Measurements from ENCODE around the gene FBXL22.

Gene FBXL22

DNA sequence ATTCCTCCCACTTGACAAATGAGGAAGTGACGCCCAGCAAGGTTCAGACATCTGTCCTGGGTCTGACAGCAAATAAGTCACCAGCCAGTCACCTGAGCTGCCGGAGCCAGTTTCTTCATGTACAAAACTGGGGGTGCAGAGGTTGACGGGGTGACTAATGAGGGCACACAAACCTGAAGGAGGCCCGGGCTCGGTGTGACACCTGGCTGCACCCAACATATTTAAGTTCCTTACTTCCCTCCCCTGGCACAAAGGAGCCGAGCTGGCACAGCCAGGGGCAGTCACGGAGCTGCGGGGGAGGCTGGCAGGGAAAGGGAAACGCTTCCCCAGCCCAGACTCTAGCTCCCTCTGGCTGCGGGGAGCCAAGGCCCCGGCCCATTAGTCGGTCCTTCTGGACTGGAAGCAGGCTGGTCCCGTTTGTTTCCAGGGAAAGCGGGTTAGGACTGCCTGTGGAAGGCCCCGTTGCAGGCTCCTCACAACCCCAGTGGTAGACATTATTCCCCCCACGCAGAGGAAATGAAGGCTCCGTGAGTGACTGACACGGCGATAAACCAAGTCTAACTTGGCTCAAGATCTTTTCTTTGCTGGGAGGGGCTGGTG, 2.3 kb downstream of the FBXL22 start (continued):
- TF ChIP-seq ZBTB11 (tag by site-specific recombination; conservative IDR thresholded peaks at IDR 0.05; ENCODE audit: low read depth) (no peak), HIC1 (tag by site-specific recombination; IDR thresholded peaks at IDR 0.05) (no peak)

DNA sequence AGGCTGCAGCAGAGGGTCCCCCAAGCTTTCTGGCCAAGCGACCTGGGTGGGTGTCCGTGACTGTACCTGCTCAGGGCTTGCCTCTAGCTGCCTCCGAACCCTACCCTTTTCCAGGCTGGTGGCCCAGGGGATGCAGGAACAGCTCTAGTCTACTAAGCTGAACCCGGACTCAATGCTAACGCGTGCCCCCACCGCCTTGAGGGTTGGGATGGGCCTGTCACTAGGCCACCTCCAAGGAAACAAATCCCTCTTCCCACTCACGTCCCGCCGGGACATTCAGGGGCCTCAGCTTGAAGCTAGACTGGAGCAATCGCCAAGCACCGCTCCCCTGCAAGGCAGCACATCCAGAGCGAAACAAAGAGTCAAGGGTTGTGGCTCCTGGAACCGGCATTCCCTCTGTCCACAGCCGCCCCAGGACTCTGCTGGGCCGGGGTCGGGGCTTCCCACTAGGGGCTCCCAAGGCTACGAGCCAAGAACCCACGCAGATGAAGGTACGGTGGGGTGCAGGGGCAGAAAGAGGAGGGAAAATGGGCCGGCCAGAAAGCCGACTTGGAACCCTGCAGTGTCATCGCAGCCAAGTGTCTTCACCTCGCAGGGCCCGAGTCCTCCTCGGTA, 2.9 kb downstream of the FBXL22 start:
- Histone ChIP-seq H3K27ac (ENCODE audit: extremely low read depth, low read depth, low read length) (peak overlapping the region; percentile 66; the same call in 1 of the 2 replicates), H3K4me3 (ENCODE audit: low read depth, low read length) (peak overlapping the region; percentile 12), H3K36me3 (ENCODE audit: control insufficient read depth in 2 of 2, insufficient read depth in 1 of 2, low read length in 2 of 2) (no peaks in the 10 kb centered on the region), H3K4me1 (ENCODE audit: control insufficient read depth, insufficient read depth, low read length) (0 out of 2 replicates have a peak, but pooled peaks cover 2% of the 10 kb centered on the region), H3K9me3 (ENCODE audit: control insufficient read depth, insufficient read depth, low read depth, low read length) (no peaks in the 10 kb centered on the region)
- ChIA-PET CTCF (interaction anchor here (0.6 to 2.4 kb wide), 6 partner anchors 10 to 1533 kb away, joined by 3 to 9 read pairs (median 3); partner anchors contain the start of gene C2CD4A), POLR2A (interaction anchor here (1.2 kb wide), 1 partner anchor 90 kb away, joined by 3 read pairs; no protein-coding TSS in a partner anchor)
- TF ChIP-seq ZNF501 (tag by site-specific recombination; IDR thresholded peaks at IDR 0.05), result 0 out of 2 replicates have a peak, but pooled peaks have one; percentile 35
- 0 out of 2 replicates have a peak, but pooled peaks have one; percentile 11 for TF ChIP-seq ZXDB (tag by site-specific recombination; IDR thresholded peaks at IDR 0.05)
- peak; percentile 69 for TF ChIP-seq ZNF335 (tag by site-specific recombination; conservative IDR thresholded peaks at IDR 0.05)
- TF ChIP-seq ZNF391 (tag by site-specific recombination; IDR thresholded peaks at IDR 0.05; ENCODE audit: borderline replicate concordance, low read depth), result no peak
- TF ChIP-seq ZNF785 (tag by site-specific recombination; IDR thresholded peaks at IDR 0.05), result no peak
- TF ChIP-seq, protein P1, sequence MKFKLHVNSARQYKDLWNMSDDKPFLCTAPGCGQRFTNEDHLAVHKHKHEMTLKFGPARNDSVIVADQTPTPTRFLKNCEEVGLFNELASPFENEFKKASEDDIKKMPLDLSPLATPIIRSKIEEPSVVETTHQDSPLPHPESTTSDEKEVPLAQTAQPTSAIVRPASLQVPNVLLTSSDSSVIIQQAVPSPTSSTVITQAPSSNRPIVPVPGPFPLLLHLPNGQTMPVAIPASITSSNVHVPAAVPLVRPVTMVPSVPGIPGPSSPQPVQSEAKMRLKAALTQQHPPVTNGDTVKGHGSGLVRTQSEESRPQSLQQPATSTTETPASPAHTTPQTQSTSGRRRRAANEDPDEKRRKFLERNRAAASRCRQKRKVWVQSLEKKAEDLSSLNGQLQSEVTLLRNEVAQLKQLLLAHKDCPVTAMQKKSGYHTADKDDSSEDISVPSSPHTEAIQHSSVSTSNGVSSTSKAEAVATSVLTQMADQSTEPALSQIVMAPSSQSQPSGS (tag by site-specific recombination; IDR thresholded peaks at IDR 0.05; ENCODE audit: low read depth), result no peak
- no peak for TF ChIP-seq ZBTB8A (tag by site-specific recombination; IDR thresholded peaks at IDR 0.05)
- TF ChIP-seq ZNF175 (tag by site-specific recombination; IDR thresholded peaks at IDR 0.05), result no peak
- no peak for TF ChIP-seq ZNF354C (tag by site-specific recombination; IDR thresholded peaks at IDR 0.05; ENCODE audit: borderline replicate concordance, low read depth)
- TF ChIP-seq ZBTB20 (tag by site-specific recombination; IDR thresholded peaks at IDR 0.05), result peak; percentile 69
- TF ChIP-seq ZNF670 (tag by site-specific recombination; IDR thresholded peaks at IDR 0.05; ENCODE audit: low read depth), result no peak
- peak; percentile 50; the same call in 1 of the 2 replicates for TF ChIP-seq ZNF600 (tag by site-specific recombination; IDR thresholded peaks at IDR 0.05)
- TF ChIP-seq ZNF555 (tag by site-specific recombination; conservative IDR thresholded peaks at IDR 0.05), result no peak
- TF ChIP-seq, protein P2, sequence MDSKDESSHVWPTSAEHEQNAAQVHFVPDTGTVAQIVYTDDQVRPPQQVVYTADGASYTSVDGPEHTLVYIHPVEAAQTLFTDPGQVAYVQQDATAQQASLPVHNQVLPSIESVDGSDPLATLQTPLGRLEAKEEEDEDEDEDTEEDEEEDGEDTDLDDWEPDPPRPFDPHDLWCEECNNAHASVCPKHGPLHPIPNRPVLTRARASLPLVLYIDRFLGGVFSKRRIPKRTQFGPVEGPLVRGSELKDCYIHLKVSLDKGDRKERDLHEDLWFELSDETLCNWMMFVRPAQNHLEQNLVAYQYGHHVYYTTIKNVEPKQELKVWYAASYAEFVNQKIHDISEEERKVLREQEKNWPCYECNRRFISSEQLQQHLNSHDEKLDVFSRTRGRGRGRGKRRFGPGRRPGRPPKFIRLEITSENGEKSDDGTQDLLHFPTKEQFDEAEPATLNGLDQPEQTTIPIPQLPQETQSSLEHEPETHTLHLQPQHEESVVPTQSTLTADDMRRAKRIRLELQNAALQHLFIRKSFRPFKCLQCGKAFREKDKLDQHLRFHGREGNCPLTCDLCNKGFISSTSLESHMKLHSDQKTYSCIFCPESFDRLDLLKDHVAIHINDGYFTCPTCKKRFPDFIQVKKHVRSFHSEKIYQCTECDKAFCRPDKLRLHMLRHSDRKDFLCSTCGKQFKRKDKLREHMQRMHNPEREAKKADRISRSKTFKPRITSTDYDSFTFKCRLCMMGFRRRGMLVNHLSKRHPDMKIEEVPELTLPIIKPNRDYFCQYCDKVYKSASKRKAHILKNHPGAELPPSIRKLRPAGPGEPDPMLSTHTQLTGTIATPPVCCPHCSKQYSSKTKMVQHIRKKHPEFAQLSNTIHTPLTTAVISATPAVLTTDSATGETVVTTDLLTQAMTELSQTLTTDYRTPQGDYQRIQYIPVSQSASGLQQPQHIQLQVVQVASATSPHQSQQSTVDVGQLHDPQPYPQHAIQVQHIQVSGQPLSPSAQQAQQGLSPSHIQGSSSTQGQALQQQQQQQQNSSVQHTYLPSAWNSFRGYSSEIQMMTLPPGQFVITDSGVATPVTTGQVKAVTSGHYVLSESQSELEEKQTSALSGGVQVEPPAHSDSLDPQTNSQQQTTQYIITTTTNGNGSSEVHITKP (tag by site-specific recombination; IDR thresholded peaks at IDR 0.05), result no peak
- no peak for TF ChIP-seq ZNF292 (tag by site-specific recombination; IDR thresholded peaks at IDR 0.05; ENCODE audit: borderline replicate concordance, low read depth)
- peak; percentile 70 for TF ChIP-seq ZIC2 (tag by site-specific recombination; IDR thresholded peaks at IDR 0.05)
- TF ChIP-seq SP2 (tag by site-specific recombination; IDR thresholded peaks at IDR 0.05), result no peak
- no peak for TF ChIP-seq MZF1 (tag by site-specific recombination; IDR thresholded peaks at IDR 0.05; ENCODE audit: borderline replicate concordance)
- TF ChIP-seq ZNF266 (tag by site-specific recombination; IDR thresholded peaks at IDR 0.05; ENCODE audit: low read depth), result no peak
- TF ChIP-seq ZBTB44 (tag by site-specific recombination; IDR thresholded peaks at IDR 0.05), result no peak
- TF ChIP-seq ZBTB17 (tag by site-specific recombination; IDR thresholded peaks at IDR 0.05), result peak; percentile 79
